ENCODE measurements around the gene SNAPC4.

- TF ChIP-seq POLR2A (IDR thresholded peaks at IDR 0.05; ENCODE audit: low read length): no peak
- no peak for TF ChIP-seq GATA1 (IDR thresholded peaks at IDR 0.05; ENCODE audit: low read depth, low read length)
Measured at GRCh38 chr9:136375096-136375495, 24.9 kb downstream of the SNAPC4 start.

All from erythroblast (primary cell).